Fibroblast of the aortic adventitia (primary cell): ENCODE data around the gene SPOCK3. TPM values are rescaled to one million over a fixed set of nuclear protein-coding genes. Genes with fewer than 3 reads are reported as not detected.
A peak's percentile ranks its signal among the peaks of the same experiment; 100 is the strongest.

Source experiments
- DNase-seq: peaks from one replicate; pipeline ENCODE4 v3.0.0-alpha.2; 2010; ENCODE audit warnings: low read depth
- H3K4me3 ChIP-seq: 2 replicates; pipeline ENCODE4 v1.5.1; 2011; ENCODE audit warnings: low read depth, mild to moderate bottlenecking, control low read depth, low read length, moderate library complexity
- total RNA-seq: library from RNA; depleted of rRNA; stranded (reverse); fragments of >200 nt; gene quantifications from 2 replicates; pipeline ENCODE4 v1.2.3, GENCODE V29; 2012; ENCODE audit warnings: low replicate concordance
- TF ChIP-seq, protein P1 (sequence below): IDR thresholded peaks from 2 replicates; pipeline ENCODE4 v1.5.1; 2011; ENCODE audit warnings: mild to moderate bottlenecking, low read length, control low read depth, inconsistent platforms; ENCODE audit not compliant: insufficient read depth

The SPOCK3 gene
- total RNA-seq, 1 donor, result 7.2 TPM

- TF ChIP-seq, protein P1, sequence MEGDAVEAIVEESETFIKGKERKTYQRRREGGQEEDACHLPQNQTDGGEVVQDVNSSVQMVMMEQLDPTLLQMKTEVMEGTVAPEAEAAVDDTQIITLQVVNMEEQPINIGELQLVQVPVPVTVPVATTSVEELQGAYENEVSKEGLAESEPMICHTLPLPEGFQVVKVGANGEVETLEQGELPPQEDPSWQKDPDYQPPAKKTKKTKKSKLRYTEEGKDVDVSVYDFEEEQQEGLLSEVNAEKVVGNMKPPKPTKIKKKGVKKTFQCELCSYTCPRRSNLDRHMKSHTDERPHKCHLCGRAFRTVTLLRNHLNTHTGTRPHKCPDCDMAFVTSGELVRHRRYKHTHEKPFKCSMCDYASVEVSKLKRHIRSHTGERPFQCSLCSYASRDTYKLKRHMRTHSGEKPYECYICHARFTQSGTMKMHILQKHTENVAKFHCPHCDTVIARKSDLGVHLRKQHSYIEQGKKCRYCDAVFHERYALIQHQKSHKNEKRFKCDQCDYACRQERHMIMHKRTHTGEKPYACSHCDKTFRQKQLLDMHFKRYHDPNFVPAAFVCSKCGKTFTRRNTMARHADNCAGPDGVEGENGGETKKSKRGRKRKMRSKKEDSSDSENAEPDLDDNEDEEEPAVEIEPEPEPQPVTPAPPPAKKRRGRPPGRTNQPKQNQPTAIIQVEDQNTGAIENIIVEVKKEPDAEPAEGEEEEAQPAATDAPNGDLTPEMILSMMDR, result no peak
- no peak overlapping the region for H3K4me3 ChIP-seq
- no peak for DNase-seq
These were observed 397.4 kb downstream of the SPOCK3 start for GRCh38 chr4:166836865-166837264.

DNA sequence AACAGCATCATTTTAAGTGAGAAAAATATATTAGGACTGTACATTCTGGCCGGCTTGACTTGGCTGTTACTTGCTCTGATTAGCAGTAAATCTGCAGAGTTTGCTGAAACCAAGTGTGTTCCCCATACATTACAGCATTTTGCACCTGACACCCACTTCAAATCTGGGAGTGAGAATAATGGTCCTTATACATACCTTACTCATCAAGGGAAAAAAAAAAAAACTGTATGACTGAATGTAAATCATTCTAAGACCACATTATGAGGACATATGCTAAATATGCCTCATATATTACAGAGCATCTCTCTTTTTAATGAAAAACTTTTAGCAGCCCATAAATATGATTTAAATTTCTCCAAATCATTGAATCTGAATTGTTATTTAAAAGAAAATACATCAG is 406.7 kb downstream of the SPOCK3 start:
- no peak overlapping the region for H3K4me3 ChIP-seq
- DNase-seq, result no peak

DNA sequence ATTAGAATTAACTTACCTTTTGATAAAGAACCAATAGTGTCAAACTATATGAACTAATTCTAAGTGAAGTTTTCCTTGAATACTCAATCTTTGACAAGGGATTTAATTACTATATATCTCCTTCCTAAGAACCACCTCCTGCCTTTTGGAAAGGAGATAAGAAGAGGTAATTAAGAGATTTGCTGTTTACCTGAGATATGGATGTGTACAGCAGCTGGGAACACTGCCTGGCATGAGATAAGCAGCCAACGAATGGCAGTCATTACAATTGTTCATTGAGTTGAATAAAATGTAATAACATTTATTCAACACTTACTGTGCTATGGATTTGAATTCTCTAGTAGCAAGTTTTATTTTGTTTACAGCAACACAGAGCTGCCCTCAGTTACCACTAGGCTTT is 407.1 kb downstream of the SPOCK3 start:
- H3K4me3 ChIP-seq, result no peak overlapping the region
- DNase-seq, result no peak
- TF ChIP-seq, protein P1, result no peak

More for the DNA sequence above, 406.7 kb downstream of the SPOCK3 start:
- TF ChIP-seq, protein P1, result no peak

DNA sequence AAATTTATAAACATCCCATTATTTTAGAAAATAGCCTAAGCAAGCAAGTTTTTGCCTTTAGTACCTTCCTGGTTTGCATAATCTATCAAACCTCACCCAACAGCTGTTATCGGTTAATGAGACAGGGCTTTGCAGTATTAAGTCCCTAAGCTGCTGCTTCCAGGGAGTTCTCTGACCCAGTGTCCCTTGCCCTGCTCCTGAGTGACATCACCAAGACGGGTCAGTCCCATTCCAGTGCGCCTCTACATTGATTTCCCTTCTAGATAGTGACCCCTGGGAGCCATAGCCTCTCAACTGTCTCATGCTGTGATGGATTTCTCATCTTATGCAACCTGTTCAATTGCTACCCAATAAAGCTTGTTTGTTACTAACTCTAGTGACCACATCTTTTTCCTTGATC is 410.4 kb downstream of the SPOCK3 start:
- DNase-seq, result no peak
- TF ChIP-seq, protein P1, result no peak
- H3K4me3 ChIP-seq, result no peak overlapping the region

- TF ChIP-seq, protein P1, result no peak
- no peak overlapping the region for H3K4me3 ChIP-seq
- DNase-seq, result peak; percentile 52
These were observed 411.2 kb downstream of the SPOCK3 start for GRCh38 chr4:166823126-166823525.

- TF ChIP-seq, protein P1, result no peak
- DNase-seq, result peak; percentile 25
- no peak overlapping the region for H3K4me3 ChIP-seq
These were observed 411.9 kb downstream of the SPOCK3 start for GRCh38 chr4:166822386-166822785.

DNA sequence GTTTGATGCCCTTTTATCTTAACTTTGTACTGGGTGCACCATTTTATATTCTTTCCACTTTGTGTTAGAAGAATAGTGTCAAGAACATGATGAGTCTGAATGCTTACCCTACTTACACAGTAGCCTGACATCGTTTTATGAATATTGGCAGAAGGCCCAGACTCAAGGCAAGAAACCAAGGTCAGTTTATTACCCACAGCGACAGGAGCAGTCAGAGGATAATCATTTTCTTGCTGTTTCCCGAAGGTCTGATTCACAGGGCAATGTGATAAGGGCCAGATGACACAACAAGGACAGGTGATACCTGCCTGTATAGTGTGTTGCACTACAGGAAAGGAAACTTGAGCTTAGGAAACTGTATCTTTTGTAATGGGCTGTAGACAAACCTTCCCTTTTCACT is 417.4 kb downstream of the SPOCK3 start:
- TF ChIP-seq, protein P1, result no peak
- H3K4me3 ChIP-seq, result no peak overlapping the region
- DNase-seq, result peak; percentile 1
